Suppressor macrophage treated with lipopolysaccharide for 1 hour (primary cell): ENCODE data around the gene AASDH.

Experiments
- DNase-seq, 3 donors: peaks; one replicate each; pipeline ENCODE4 v3.0.0-alpha.2; 2020 to 2022

The AASDH gene

DNA sequence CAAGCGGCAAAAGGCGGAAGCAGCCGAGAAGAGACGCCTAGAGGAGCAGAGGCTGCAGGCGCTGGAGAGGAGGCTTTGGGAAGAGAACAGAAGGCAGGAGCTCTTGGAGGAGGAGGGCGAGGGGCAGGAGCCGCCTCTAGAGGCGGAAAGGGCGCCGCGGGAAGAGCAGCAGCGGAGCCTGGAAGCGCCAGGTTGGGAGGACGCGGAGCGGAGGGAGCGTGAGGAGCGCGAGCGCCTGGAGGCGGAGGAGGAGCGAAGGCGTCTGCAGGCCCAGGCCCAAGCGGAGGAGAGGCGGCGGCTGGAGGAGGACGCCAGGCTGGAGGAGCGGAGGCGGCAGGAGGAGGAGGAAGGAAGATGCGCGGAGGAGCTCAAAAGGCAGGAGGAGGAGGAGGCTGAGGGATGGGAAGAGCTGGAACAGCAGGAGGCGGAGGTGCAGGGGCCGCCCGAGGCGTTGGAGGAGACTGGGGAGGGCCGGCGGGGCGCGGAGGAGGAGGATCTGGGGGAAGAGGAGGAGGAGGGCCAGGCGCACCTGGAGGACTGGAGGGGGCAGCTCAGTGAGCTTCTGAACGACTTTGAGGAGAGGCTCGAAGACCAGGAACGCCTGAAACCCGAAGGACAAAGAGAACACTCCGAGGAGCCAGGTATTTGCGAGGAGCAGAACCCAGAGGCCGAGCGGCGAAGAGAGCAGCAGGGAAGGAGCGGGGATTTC, 72.9 kb downstream of the AASDH start:
- DNase-seq, result no peak

DNA sequence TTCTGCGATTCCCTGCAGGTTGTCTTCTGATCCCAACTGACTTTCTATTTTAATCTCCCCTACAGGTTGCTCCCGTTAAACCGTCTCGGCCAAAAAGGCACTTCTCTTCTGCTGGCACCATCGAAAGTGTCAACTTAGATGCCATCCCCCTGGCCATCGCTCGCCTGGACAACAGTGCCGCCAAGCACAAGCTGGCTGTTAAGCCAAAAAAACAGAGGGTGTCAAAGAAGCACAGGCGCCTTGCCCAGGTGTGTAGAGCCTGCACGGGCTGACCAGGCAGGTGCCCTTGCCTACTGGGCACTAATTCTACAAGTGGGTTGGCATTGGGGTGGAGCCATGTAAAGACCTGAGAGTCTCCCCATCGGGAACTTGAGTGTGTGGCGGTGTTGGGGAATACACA, 74.2 kb downstream of the AASDH start:
- DNase-seq, result peak in 1 of 3 donors; percentile 6

DNA sequence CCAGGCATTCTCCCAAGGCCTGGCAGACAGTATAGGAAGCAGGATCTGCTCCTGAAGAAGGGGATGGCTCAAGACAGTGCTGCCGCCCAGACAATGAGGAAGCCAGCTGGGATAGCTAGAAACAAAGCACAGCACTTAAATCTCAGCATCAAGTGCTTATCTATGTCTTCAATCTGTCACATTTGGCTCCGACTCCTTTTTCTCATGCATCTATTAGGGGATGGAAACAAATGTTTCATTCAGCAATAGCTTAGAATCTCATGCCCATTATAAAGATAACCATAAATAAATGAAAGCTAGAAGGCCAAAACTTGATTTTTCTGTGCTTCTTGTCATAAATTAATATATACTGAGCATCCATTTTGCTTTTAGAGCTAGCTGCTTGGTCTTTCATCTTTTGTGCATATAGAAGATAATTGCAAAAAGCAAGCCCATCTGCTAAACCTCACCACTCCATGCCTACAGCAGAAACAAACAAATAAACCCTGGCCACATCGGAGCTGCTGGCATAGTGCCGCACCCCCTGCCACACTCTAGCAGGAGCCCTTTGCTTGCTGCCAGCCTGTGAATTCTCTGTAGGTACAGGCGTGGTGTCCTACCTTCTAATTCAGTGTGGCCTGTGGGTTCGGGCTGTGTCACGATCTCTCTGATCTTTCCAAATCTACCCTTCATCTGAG, 75.9 kb downstream of the AASDH start:
- no peak for DNase-seq

DNA sequence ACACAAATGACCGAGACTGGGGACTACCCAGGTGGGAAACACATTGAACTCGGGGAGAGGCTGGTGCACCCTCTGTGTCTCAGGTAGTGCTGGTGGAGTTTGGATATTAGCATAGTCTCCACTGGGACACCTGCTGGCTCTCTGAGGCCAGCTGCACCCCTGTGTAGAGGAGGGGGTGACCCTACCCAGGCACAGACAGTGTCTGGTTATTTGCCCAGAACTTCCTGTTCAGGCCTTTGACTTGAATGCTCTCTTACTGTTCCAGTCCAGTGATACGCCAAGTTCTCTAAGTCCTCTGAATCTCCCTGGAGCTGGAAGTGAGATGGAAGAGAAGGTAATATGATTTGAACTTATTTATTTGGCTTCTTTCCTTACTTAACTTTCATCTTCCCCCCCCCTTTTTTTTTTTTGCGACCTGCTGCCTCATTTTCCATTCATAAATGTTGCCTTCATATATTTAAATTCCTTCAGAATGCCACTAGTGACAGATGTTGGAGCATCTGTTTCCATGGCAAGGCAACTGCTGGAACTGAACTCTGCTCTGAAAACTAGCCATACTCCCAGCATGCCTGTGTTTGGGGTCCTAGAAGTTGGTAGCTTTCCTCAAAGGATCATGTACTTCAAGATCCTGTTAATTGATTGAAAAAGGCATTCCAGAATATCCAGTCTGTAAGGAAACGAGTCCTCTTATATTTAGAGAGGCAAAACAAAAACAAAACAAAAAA, 76.7 kb downstream of the AASDH start:
- DNase-seq, result no peak

DNA sequence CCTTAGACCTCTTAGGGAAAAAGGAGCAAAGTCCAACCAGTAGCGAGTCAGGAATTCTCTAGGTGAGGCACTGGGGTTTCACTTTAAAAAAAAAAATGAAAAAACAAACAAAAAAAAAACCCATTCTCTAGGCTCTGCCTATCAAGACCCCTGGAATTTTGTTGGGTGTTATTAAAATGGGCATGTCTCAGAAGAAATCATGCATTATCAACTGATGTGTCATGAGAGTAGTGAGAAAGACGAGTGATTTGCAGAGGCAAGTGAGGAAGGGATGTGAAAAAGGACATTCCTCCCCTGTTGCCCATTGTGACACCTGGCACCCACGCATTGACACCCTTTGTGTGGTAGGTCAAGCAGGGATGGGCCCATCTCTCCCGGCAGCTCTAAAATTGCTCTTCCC, 78.9 kb downstream of the AASDH start:
- DNase-seq, result no peak

DNA sequence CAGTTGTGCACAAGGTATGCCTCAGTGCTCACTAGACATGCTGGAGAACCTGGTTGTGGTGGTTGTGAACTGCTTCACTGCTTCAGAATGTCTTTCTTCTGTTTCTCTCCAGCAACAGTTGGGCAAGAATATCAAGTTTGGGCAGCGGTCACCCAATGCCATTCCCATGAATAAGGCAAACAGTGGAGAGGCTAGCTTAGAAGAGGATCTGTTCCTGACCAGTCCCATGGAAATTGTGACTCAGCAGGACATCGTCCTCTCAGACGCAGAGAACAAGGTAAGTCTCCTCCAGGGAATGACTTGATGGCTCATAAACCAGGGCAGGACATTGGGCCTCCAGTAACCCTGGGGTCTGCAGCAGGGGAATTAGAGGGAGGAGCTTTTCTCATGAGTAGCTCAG, 79.9 kb downstream of the AASDH start:
- no peak for DNase-seq

DNA sequence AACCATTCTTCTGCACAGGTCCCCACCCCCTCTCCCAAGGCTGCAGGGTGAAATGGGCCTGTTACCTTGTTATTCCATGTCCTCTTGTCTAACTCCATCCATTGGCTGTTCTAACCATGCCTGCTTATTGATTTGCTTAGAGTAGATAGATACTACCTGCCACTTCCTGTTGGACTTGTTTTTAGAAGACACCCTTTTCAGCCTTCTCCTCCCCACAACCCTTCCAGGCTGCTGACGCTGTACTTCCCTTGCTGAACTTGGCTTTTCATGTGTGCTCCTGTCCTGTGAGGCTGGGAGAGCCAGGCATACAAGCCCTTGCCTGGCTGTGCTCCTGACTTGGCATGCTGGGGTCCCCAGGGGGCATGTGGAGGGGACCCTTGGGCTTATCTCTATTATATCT, 81.9 kb downstream of the AASDH start:
- DNase-seq, result no peak

DNA sequence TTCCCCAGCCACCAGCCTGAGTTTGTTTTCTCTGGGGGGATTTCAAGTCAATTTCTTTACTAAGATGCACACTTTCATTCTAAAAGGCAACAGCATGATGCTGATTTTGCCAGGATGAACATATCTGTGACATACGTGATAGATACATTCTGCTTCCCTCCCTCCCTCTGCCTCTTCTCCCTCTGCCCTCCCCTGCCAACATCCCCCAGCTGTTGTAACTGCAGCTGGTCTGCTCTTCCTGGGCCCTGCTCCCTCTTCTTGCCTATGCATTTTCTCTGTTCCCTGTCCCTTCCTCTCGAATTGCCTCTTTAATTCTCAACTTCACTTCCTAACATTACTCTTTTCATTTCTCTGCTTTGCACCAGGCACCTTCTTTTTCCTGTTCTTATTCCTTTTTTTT, 83.4 kb downstream of the AASDH start:
- no peak for DNase-seq

DNA sequence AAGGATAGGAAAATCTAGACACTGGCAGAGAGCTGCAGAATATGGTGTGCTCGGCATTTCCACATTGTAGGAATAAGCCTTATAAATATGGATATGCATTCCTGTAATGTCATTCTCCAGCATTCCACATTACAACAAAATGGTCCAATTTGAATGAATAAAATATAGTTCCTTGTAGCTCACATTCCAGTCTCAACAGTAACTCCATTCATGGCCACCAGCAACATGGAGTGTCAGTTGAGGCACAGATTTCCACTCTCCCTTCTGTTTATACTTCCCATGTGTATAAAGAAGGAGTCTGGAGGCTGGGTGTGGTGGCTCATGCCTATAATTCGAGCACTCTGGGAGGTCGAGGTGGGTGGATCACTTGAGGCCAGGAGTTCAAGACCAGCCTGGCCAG, 84.5 kb downstream of the AASDH start:
- DNase-seq, result no peak

DNA sequence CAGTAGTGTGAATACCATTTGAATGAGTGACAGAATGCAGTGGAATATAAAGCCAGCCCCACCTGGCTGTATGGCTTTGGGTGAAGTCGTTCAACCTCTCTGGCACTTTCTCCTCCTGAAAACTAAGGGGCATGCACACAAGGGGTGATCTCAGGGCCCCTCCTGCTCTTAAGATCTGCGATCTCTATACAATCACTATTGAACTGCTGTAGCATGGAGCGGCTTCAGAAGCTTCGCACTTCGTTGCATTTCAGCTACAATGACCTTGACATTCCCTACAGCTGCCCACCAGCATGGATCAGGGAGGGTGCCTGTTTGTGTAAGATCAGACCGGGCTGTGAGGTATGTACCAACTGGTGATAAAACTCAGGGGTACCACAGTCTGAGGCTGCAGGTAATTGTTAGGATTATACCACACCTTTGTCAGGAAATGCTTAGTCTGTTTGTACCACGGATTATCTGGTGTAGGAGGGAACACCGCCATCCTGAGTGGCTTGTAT, 85.2 kb downstream of the AASDH start:
- no peak for DNase-seq

DNA sequence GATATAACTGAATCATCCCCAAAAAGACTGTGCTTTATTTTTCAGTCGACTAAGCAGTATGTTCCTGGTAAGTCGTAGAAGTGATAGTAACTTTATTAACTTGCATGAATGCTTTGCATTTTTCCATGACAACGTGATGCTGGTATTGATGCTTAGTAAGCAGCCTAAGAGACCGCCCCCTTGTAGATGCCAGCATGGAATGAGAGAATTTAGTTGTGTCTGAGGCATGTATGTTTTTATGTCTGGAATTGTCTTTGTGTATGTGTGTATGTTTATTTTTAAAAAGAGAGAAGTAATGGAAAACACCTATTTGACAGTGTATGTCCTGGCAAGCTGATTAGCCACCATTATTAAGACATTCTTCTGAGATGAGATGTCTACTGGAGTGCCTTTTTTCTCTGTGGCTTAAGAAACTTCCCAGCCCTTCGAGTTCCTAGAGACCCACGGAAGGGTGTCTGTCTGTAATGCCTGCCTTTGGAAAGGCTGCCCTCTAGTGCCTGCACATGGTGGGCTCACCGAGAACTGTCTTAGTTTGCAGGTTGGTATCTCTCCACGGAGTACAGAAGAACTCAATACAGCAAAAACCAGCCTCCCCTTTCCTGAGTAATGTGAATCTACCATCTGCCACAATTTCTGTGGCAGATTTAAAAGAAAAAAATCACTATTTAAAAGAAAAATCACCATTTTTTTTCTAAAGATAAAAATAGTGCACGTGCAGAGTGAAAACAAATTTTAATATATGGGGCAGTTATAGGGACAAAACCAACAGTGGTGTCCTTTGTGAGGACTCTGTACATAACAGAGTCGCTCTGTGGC, 85.9 kb downstream of the AASDH start:
- DNase-seq, result peak; percentile 63 to 71 (median 64)

DNA sequence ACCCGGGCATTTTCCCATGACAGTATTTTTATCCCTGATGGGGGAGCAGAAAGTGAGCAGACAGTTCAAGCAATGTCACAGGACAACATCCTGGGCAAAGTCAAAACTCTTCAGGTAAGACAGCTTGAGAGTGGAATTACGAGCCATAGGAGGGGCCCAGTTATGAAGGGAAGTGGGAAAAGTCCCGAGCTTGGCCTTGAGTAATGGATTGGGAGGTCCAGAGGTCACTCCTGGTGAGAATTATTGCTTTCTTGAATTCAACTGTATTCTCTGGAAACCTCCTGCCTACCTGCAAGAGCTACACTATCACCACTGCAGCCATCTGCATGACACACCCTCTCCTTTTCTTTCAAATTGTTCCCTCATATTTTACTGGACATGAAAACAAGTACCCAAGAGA, 89.1 kb downstream of the AASDH start:
- no peak for DNase-seq

DNA sequence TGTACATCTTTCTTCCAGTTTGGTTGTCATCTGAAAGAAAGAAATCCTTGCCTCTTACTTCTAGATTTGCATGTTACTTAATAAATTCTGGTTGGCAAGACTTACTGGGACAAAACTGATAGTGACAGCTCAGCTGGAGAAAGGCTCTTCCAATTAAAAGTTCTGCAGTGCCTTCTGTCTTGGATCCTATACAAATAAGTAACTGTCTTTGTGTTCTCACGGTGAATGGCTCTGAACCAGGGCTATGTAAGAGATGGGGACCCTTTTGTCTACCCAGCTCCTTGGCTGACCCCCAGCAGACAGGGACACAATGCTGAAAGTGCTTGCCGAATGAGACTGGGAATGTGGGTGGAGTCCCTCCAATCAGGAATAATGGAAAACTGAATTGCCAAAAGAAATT, 89.5 kb downstream of the AASDH start:
- DNase-seq, result peak in 1 of 3 donors; percentile 14

DNA sequence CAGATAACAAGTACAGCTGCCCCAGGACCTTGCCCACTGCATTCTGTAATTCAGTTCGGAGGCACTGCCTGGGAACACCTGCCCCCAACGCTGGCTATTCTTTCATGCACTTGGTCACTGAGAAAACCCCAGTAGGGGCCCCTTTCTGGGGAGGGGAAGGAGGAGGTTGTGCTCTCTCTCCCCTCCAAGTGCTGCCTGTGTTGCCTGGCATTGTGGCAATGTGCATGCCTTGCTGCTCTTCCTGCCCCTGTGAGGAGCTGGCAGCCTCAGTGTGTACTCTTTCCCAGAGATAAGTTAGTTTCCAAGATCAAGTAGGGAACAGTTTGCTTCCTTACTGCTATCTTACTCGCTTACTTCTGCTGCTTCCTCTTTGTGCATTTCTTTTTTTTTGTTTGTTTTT, 90.8 kb downstream of the AASDH start:
- peak in 1 of 3 donors; percentile 1 for DNase-seq

DNA sequence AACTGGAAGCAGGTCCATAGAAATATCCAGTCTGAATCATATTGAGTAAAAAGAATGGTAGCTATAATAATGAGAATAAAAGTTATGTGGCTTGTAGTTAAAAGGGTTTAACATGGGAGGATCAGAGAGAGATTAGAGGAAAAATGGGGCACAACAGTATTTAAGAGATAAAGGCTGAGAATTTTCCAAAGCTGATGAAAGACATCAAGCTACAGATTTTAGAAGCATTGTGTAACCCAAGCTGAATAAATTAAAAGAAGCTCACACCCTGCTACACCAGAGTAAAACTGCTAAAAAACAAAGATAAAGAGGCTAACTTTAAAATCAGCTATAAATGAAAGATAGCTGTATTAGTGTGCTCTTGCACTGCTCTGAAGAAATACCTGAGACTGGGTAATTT, 94.2 kb downstream of the AASDH start:
- DNase-seq, result no peak

DNA sequence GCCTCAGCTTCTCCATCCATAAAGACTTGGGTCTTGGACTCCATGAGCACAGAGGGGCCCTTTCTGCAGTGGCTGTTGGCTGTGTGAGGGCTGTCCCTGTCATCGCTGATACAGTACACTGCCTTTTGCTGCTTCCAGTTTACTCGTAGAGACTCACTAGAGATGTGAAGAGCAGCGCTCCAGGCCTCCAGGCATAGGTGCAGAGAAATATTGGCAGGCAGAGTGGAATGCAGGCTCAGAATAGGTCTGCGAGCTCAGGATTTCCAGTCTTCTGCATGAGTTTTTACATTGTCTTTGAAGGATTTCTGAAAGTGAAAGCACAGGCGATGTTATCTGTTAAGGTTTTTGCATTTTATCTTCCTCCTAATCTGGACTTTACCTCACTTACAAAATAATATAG, 97.4 kb downstream of the AASDH start:
- no peak for DNase-seq

DNA sequence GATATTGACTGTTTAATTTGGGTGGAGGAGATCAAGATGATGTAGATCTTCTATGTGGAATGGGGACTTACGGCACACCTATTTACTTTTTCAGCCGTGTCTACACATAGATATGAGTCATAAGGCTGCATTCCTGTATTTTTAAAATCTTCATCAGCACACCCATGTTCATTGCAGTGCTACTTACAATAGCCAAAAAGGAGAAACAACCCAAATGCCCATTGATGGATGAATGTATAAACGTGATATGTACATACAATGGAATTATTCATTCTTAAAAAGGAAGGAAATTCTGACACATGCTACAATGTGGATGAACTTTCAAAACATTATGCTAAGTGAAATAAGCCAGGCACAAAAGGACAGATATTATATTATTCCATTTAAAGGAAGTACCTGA, 98.6 kb downstream of the AASDH start:
- DNase-seq, result no peak
